ENCODE data around the gene ARHGDIG. TPM values are rescaled to one million over a fixed set of nuclear protein-coding genes. Genes with fewer than 3 reads are reported as not detected.

Gene ARHGDIG
- total RNA-seq, 1 experiment from 2014 or later = 5.9 TPM

DNA sequence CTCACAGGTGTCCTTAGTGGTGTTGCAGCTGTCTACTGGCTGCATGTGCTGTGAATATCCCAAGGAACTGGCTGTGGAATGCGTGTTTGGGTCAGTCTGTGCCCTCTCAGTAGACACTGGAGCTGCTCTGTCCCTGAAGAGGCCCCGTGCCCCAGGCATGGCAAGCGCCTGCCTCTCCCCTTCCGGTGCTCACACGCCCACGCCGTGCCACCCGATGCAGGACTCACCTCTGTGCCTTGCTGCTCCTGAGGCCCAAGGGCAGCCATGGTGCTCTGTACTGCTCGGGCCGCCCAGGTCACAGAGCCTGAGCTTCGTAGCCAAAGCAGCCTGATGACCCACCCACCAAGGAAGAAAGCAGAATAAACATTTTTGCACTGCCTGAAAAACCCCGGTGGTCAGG is 14.7 kb upstream of the ARHGDIG start:
- DNase-seq = peak; percentile 24
- peaks cover 0 to 6% of the 10 kb centered on the region in 2 experiments; a peak in 1 of 4 replicates for H3K4me1 Mint-ChIP-seq
- no peak overlapping the region for H2BK120ac ChIP-seq (ENCODE audit: low read depth, low read length, poor library complexity, severe bottlenecking)
- no peak overlapping the region for H4K8ac ChIP-seq (replicated peaks; ENCODE audit: insufficient read length, low read depth, low read length)
- no peak overlapping the region for H3K14ac ChIP-seq (ENCODE audit: insufficient read depth, low read length)
- no peak overlapping the region for H2BK15ac ChIP-seq (ENCODE audit: low read depth, low read length)
- no peaks in the 10 kb centered on the region for H3K4me1 ChIP-seq (ENCODE audit: insufficient read depth, low read length)
- H3K18ac ChIP-seq (ENCODE audit: insufficient read length, low read depth, low read length) = no peak overlapping the region
- no peak overlapping the region for H2BK20ac ChIP-seq (ENCODE audit: low read depth, low read length, poor library complexity, severe bottlenecking)
- no peak overlapping the region for H3T11ph ChIP-seq (ENCODE audit: low read length)
- H2AFZ ChIP-seq (ENCODE audit: low read length) = no peak overlapping the region
- no peak overlapping the region for H2BK12ac ChIP-seq (ENCODE audit: insufficient read length, low read depth, low read length)
- H3K23me2 ChIP-seq (ENCODE audit: insufficient read length, low read depth, low read length, poor library complexity, severe bottlenecking) = no peaks in the 10 kb centered on the region
- H3K27me3 Mint-ChIP-seq (ENCODE audit: low read depth) = no peaks in the 10 kb centered on the region
- no peak overlapping the region for H3K4ac ChIP-seq (ENCODE audit: low read depth, low read length)
- no peaks in the 10 kb centered on the region for H3K9me3 ChIP-seq (ENCODE audit: control insufficient read depth, low read depth, low read length)
- no peak overlapping the region for H4K5ac ChIP-seq (ENCODE audit: insufficient read length, low read depth, low read length)
- no peaks in the 10 kb centered on the region for H3K9me3 Mint-ChIP-seq
- H2BK5ac ChIP-seq (ENCODE audit: insufficient read length, low read length) = no peak overlapping the region
- TF ChIP-seq, protein P1, sequence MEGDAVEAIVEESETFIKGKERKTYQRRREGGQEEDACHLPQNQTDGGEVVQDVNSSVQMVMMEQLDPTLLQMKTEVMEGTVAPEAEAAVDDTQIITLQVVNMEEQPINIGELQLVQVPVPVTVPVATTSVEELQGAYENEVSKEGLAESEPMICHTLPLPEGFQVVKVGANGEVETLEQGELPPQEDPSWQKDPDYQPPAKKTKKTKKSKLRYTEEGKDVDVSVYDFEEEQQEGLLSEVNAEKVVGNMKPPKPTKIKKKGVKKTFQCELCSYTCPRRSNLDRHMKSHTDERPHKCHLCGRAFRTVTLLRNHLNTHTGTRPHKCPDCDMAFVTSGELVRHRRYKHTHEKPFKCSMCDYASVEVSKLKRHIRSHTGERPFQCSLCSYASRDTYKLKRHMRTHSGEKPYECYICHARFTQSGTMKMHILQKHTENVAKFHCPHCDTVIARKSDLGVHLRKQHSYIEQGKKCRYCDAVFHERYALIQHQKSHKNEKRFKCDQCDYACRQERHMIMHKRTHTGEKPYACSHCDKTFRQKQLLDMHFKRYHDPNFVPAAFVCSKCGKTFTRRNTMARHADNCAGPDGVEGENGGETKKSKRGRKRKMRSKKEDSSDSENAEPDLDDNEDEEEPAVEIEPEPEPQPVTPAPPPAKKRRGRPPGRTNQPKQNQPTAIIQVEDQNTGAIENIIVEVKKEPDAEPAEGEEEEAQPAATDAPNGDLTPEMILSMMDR (conservative IDR thresholded peaks at IDR 0.05) = no peak
- H3K9ac ChIP-seq (ENCODE audit: extremely low read depth, insufficient read length, low read length) = no peak overlapping the region
- H3K56ac ChIP-seq (ENCODE audit: insufficient read length, low read depth, low read length) = no peak overlapping the region
- H3K27ac ChIP-seq (ENCODE audit: insufficient read length, low read depth, low read length) = no peak overlapping the region
- peak overlapping the region; percentile 50 to 57 (median 51); a peak in 3 of 7 replicates for H3K27ac Mint-ChIP-seq
- H3K23ac ChIP-seq (ENCODE audit: insufficient read length, low read depth, low read length) = no peak overlapping the region
- H2AK5ac ChIP-seq (ENCODE audit: insufficient read length, low read length) = no peak overlapping the region
- no peak overlapping the region for H4K91ac ChIP-seq (ENCODE audit: insufficient read length, low read depth, low read length)
- H3K27me3 ChIP-seq (ENCODE audit: insufficient read depth, low read length) = no peaks in the 10 kb centered on the region
- no peaks in the 10 kb centered on the region for H3K79me2 ChIP-seq (ENCODE audit: insufficient read depth, low read length)
- no peaks in the 10 kb centered on the region for H3K79me1 ChIP-seq (ENCODE audit: insufficient read depth, low read depth, low read length, poor library complexity, severe bottlenecking)
- no peaks in the 10 kb centered on the region for H4K20me1 ChIP-seq (ENCODE audit: control insufficient read depth, insufficient read depth, insufficient read length)
- WGBS (ENCODE audit: extremely low coverage, insufficient read length, low lambda C conversion rate) = no CpG with 5 or more reads among the region's 12 CpGs
- H3K4me3 Mint-ChIP-seq = no peak overlapping the region
- H3K36me3 Mint-ChIP-seq (ENCODE audit: insufficient read depth in 1 of 3, low read depth in 3 of 3) = peaks cover 5 to 30% (median 13%) of the 10 kb centered on the region in 3 experiments; a peak in 6 of 7 replicates
- no peak overlapping the region for H3K4me2 ChIP-seq (ENCODE audit: insufficient read depth, insufficient read length, low read length)

Data from H9 (cell line).